Retinal pigment epithelial cell (primary cell): ENCODE data around the gene ACTL10.

Experiments
- DNase-seq: peaks from one replicate; pipeline ENCODE4 v3.0.0-alpha.2; 2010; ENCODE audit warnings: low read depth
- H3K4me3 ChIP-seq: 2 replicates; pipeline ENCODE4 v1.5.1; 2011; ENCODE audit warnings: mild to moderate bottlenecking, low read length, control low read depth, moderate library complexity
- TF ChIP-seq, protein P1 (sequence below): conservative IDR thresholded peaks from 2 replicates; pipeline ENCODE4 v1.5.1; 2011; ENCODE audit warnings: low read depth, low read length, control low read depth, inconsistent platforms

Gene ACTL10

DNA sequence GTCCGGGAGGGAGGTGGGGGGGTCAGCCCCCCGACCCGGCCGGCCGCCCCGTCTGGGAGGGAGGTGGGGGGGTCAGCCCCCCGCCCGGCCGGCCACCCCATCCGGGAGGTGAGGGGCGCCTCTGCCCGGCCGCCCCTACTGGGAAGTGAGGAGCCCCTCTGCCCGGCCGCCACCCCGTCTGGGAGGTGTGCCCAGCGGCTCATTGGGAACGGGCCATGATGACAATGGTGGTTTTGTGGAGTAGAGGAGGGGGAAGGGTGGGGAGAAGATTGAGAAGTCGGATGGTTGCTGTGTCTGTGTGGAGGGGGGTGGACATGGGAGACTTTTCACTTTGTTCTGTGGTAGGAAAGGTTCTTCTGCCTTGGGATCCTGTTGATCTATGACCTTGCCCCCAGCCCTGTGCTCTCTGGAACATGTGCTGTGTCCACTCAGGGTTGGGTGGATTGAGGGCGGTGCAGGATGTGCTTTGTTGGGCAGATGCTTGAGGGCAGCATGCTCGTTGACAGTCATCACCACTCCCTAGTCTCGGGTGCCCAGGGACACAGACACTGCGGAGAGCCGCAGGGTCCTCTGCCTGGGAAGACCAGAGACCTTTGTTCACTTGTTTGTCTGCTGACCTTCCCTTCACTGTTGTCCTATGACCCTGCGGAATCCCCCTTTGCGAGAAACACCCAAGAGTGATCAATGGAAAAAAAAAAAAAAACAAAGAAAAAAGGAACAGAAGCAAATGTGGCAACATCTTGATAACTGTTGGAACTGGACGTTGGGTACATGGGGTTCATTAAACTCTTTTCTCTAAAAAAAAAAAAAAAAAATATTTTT is 35.1 kb downstream of the ACTL10 start:
- H3K4me3 ChIP-seq: no peak overlapping the region
- no peak for DNase-seq
- TF ChIP-seq, protein P1, sequence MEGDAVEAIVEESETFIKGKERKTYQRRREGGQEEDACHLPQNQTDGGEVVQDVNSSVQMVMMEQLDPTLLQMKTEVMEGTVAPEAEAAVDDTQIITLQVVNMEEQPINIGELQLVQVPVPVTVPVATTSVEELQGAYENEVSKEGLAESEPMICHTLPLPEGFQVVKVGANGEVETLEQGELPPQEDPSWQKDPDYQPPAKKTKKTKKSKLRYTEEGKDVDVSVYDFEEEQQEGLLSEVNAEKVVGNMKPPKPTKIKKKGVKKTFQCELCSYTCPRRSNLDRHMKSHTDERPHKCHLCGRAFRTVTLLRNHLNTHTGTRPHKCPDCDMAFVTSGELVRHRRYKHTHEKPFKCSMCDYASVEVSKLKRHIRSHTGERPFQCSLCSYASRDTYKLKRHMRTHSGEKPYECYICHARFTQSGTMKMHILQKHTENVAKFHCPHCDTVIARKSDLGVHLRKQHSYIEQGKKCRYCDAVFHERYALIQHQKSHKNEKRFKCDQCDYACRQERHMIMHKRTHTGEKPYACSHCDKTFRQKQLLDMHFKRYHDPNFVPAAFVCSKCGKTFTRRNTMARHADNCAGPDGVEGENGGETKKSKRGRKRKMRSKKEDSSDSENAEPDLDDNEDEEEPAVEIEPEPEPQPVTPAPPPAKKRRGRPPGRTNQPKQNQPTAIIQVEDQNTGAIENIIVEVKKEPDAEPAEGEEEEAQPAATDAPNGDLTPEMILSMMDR: no peak

DNA sequence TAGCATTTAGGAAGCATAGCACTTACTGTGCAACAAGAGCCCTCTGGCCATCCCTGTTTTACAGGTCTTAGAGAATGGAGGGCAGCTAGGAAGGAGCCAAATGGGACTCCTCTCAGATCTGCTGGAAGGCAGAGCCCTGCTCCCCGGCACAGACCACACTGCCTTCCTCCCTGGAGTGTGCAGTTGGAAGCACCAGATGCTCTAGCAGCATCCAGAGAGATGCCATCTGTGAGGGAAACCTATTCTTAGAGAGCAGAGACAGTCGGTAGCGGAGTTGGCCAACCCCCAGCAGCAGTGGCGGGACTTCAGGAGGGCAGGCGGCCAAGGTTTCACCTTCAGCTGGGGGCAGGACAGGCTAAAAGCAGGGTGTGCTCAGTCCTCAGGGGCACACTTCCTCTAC is 36.1 kb downstream of the ACTL10 start:
- no peak for DNase-seq
- H3K4me3 ChIP-seq: no peak overlapping the region
- TF ChIP-seq, protein P1: no peak

GRCh38 chr20:33703498-33704137 is 36.9 kb downstream of the ACTL10 start:
- no peak for DNase-seq
- TF ChIP-seq, protein P1: no peak
- no peak overlapping the region for H3K4me3 ChIP-seq

DNA sequence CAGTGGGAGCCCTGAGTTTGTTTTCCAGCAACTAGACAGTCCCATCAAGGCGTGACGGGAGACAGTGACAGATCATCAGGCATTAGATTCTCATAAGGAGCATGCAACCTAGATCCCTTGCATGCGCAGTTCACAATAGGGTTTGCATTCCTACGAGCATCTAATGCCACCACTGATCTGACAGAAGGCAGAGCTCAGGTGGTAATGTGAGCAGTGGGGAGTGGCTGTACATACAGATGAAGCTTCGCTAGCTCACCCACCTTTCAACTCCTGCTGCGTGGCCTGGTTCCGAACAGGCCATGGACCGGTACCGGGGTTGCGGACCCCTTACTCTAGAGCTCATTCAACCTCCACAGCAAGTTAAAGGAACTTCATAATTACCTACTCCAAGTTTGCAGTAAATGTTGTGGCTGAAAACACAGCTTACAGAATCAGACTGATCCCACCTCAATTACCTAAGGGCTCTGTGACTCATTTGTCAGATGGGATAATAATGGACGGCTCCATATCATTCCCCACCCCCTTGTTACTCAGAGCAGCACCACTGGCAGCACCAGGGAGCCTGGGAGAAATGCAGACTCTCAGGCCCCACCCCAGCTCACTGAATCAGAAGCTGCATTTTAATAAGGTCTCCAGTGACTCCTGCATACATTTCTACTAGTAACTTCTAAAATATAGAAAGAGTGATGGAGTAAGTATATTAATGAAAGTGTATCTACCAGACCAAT is 37.6 kb downstream of the ACTL10 start:
- DNase-seq: no peak
- no peak overlapping the region for H3K4me3 ChIP-seq
- TF ChIP-seq, protein P1: no peak

DNA sequence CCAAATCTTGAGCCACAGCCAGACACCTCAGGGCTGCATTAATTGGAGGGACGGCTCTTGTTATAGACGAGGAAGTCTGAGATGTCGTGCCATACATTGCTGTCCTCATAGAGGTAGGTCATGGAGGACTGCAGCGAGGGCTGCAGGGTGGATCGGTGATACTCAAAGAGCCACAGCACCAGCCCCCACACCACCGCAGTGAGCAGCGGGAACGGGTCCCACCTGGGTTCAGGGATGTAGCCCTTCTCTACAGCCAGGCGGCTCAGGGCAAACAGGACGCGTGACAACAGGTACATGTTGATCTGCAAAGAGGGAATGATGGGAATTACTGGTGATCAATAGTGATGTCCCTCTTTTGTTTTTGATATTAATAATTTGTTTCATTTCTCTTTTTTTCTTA is 40.9 kb downstream of the ACTL10 start:
- no peak for DNase-seq
- no peak overlapping the region for H3K4me3 ChIP-seq
- TF ChIP-seq, protein P1: no peak

DNA sequence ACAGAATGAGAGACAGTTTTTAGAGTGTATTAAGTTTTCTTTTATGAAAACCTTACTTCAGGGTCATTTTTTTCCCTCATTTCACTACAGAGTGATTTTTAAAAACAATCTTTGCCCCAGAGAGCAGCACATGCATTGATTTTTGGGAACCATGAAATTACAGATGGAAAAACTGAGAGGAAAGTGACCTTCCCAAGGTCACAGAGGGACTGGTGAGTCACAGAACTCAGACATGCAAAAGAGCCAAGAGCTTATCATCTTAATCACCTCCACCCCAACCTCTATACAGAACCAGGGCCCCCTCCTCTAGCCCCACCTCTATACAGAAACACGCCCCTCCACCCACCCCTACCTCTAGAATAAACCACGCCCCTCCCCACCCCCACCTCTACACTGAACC is 42.7 kb downstream of the ACTL10 start:
- no peak overlapping the region for H3K4me3 ChIP-seq
- no peak for DNase-seq
- TF ChIP-seq, protein P1: no peak
